Hypothalamus (tissue), 51 donors: ENCODE data around the gene KCNMB1.

Experiments used
- DNase-seq, 51 donors: peaks; one replicate each; lab custom pipeline; 2025; lab: John Stamatoyannopoulos, UW

The KCNMB1 gene

DNA sequence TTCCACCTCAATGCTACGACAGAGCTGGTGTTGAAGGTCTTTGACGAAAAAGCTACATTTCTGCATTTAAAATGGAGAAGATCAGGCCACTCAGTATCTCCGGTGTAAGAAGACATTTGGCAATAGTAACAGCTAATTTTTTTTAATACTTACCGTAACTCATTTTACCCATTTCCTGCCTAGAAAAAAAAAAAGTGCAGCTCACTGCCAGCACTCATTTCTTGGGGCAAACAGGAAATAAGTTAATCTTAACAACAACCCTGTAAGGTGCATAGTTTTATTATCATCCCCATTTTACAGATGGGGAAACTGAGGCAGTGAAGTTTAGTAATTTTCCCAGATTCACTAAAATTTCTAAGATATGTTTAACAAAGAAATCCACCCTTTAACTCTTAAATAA, 27.4 kb upstream of the KCNMB1 start:
- DNase-seq = no peak

DNA sequence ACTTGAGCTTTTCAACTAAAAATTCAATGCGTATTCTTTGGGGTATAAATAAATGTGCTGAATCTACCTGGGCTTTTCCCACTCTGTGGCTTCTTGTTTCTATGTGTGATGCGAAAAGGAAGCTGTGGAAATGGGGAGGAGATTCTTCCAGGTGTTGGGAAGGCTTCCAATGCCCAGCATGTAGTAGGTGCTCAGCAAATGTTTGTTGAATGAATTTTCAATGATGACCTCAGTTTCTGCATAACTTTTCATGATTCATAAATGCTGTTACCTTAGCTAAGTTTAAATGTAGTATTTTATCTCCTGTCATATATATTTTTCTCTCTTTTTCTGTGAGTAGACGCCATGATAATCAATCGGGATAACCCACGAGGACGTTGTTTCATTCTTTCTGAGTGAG, 25.6 kb upstream of the KCNMB1 start:
- no peak for DNase-seq

DNA sequence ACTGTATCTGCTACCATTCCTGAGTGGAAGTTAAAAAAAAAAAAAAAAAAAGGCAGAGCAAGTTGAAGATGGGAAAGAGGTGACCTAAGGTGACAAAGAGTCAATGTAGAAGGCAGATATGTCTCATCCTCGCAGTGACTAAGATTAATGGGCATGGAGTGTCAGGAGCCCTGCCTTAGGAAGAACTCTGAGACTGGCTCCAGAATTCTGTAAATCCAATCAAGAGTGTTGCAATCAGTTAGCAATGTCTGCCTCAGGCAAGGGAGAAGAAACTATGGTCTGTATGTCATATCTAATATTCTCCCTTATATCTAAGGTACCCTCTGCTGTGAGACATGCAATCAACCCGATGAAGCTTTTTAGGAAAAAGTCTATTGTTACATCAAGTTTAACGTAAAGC, 24.7 kb upstream of the KCNMB1 start:
- DNase-seq = no peak

DNA sequence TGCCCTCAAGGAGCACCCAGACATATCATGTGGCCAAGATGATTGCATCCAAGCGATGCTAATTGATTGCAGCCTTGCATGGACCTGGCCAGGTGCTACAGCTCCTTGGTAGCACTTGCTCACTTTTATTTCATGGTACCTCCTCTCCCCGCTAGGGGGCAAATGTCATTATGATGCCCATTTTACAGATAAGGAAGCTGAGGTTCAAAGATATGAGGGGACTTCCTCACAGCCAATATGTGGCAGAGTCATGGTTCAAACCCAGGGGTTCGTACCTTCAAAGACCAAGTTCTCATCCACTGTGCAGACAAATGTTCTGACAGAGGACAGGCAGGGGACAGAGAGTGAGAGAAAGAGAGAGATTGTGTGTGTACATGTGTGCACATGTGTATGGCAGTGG, 21.9 kb upstream of the KCNMB1 start:
- no peak for DNase-seq

DNA sequence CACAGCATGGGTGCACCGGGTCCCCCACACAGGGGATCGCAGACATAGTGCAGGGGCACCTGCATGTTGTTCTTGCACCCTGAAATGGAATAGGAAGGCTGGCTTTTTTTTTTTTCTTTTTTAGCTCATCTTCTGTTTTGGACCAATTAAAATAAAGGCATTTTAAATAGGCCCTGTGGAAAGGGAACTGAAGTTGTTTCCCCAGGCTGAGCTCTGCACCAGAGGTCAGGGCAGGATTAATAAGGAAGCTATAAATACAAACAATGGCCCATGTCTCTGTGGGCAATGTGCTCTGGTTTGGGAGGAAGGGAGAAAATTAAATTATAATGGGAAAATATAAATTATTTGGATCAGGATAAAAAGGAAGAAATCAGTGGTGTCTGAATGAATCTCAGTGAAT, 21.2 kb upstream of the KCNMB1 start:
- DNase-seq = no peak

DNA sequence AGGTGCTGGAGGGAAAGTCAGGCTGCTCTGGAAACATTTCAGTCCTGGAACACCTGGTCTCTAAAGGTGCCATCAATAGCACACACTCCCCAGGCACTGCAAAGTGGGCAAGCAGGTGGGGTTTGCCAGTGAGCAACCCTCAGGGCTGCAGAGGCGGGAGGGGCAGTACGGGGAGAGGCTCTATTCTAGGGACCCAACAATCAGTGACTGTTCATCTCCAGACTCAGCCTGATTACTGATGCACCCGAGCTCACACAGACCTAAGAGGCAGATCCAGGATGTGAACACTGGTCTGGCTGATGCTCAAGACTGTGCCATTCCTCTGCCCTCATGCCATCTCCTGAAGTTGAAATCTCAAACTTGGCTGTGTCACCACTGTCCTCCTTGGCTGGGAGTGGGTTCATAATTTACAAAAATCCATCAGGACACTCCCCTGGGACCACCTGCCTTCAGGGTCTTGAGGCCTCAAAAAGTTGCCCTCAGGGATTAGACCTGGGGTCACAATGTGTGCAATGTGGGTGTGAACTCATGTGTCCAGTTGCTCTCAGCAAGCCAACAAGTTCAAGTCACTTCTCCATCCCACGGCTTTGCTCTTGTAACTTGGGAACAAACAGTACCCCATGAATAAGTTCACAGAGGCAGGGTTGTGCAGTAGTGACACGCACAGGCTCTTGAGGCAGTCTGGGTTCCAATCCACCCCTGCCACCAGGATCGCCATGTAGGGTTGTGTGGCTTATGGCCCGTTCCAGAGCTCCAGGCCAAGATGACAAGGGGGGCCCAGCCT, 19.9 kb upstream of the KCNMB1 start:
- DNase-seq = peak in 1 of 51 donors; percentile 31

DNA sequence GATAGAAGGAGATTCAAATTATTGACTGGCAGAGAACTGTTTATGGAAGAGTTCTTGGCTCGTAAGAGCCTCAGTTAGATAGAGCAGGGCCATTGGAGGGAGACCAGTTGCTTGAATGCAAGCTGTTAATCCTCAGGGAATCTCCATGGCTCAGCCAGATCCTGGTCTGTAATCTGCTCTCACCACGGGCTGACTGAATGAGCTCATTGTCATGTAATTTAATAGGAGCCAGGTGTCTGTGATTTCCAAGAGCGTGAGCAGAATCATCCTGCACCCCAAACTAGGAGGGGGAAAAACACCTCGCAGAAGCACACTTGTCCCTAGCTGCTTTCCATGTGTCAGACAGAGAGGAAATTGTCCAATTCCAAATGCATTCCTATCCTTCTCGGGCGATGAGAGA, 19.1 kb upstream of the KCNMB1 start:
- DNase-seq = no peak

DNA sequence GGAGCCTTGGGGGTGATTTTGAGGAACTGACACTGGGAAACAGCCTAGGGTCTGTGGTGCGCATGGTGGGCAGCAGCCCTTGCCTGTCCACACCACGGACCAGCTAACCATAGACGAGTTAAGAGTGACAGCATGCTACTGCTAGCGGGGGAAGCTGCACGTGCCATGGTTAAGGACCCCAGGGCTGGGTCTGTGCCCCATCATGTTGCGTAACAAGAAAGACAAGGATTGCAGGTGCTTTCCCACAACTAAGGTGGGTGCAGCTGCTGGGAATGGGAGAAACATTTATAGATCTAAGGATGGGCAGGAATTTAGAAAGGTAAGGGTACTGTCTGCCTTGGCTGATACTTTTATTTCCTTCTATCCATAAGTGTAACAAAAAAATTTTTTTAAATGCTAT, 17.9 kb upstream of the KCNMB1 start:
- DNase-seq = no peak

DNA sequence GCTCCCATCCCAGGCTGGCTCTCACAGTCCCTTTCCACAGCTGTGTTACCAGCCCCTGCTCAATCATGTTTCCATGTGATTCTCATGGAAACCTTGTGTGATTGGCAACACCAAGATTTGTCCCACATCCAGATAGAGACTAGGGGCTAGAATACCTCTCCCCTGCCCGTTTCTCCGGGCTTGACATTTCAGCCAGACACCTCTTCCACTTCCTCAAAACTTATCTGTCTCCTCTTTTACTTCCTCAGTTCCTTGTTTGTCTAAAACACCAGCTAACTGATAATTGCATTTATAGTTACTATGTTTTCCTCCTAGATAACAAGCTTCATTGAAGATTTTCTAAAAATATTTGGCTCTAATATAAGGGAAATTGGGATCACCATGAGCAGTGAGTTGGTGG, 16.6 kb upstream of the KCNMB1 start:
- DNase-seq = no peak

DNA sequence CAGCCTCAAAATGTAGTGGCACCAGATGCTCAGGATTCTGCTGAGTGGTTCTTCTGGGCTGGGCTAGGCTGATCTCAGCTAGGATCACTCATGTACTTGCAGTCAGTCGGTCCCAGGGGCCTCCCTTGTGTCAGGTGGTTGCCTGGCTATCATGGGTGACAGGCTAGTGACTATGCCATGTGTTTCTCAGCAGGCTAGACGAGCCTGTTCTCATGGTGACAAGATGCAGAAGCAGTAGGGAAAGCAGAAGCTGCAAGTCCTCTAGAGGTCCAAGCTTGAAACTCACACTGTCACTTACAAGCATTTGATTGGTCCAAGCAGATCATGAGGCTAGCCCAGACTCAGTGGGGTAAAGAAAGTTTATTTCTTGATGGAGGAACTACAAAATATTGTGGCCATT, 15.2 kb upstream of the KCNMB1 start:
- DNase-seq = peak in 3 of 51 donors; percentile 12 to 31 (median 15)

DNA sequence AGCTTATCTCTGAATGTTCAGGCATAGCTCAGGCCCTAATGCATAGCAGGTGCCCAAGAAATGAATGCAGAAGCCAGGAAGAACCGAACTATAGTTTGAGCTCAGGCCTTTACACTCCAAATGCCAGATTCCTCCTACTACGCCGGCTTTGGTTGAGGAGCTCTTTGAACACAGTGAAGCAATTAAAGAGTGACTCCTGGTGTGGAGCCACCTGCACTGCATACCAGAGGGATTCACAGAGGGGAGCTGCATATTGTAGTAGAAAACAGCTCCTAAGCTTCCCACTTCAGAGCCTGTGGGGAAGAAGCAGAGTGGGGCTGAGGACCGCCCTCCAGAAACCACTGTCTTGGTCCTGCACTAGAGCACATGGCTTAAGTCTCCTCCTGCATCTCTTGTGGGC, 14.5 kb upstream of the KCNMB1 start:
- DNase-seq = no peak

DNA sequence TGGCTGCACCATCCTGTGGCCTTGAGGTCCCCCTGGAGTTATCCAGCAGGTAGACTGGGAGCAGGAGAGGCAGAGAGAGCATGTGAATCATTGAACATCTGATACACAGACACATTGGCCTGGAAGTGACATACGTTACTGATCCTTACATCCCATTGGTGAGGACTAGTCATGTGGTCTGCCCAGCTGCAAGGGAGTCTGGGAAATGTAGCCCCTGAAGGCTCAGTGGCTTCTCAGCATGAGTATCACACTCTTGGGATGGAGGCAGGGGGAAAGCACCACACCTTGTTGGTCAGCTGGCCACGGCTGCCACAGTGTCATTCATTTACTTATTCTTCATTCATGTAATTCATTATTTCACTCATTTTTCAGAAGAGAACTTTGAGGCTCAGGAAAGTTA, 13.3 kb upstream of the KCNMB1 start:
- no peak for DNase-seq

DNA sequence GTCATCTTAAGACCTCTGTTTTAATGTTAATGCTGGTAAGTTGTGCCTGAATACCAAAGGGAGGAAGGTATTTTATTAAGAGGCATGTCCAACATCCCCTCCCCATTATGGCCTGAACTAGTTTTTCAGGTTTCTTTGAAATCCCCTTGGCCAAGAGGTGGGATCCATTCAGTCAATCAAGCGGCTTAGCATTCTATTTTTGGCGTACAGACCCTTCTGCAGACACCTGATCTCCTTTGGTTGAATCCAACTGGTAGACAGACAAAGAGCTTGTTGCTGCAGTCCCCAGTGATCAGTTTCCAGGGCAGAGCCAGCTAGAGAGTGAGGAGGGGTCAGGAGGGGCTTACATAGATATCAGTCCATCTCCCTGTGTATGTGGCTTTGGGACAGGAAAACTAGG, 7.9 kb upstream of the KCNMB1 start:
- DNase-seq = no peak

DNA sequence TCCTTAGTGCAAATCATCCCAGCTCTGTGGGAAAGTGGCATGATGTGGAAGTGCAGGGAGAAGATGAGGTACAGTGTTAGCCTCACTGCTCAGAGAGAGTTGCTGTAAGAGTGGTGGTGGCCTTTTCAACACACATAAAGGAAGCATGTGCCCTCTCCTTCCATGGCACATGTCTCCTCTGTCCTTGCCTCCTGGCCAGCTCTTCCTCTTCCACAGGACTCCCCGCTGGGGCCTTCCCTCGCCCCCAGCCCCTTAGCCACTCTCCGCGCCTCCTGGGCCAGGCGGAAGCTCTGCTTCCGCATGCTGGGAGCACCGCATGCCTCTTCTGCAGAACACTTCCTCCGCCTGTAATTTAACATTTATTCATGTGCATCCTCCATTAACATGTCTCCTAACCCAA, 4.8 kb upstream of the KCNMB1 start:
- DNase-seq = peak in 1 of 51 donors; percentile 12

DNA sequence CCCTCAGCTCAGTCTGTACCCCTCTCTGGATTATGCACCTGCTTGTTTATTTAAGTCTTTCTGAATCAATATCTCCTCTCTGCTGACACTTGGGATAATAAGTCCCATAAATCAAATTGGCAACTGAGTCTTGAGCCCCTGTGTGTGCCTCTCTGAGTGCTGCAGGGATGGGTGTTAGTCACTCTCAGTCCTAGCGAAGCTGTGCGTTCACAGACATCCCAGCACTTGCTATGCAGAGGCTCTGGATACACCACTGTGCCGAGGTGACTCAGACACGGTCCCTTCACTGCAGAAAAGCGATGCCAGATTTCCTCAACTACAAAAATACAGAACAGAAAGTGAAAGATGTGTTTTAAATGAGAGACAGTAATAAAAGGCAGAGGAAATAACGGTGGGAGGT, 4.1 kb upstream of the KCNMB1 start:
- peak in 1 of 51 donors; percentile 3 for DNase-seq

DNA sequence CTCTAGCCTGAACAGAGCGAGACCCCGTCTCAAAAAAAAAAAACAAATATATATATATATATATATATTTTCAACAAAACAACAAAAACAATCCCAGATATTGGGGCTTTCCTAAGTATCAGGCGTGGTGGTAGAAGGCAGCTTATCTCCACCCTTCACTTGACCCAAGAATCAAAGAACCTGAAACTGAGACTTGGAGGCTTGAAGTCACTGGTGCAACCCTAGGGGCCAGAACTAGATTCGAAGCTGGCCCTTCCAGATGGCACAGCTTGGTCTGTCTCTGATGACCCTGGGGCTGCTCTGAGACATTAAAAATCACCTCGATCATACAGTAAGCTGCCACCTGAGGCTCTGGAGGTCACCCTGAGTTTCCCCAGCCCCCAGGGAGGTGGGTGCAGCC, 1.3 kb upstream of the KCNMB1 start:
- no peak for DNase-seq

DNA sequence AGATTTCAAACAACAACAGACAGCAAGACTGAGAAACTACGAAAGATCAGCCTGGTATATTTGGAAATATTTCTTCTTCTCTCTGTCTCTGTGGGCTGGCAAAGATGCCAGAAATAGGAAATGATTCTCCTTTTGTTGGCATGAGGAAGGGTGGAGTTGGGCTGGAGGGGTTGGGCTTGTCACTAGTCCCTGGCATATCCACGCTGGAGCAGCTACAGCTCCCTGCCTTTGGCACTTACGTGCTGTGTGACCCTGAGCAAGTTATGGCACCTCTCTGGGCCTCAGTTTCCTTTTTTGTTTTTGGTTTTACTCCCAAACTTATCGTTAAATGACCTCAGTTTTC, 354 bp upstream of the KCNMB1 start:
- no peak for DNase-seq

DNA sequence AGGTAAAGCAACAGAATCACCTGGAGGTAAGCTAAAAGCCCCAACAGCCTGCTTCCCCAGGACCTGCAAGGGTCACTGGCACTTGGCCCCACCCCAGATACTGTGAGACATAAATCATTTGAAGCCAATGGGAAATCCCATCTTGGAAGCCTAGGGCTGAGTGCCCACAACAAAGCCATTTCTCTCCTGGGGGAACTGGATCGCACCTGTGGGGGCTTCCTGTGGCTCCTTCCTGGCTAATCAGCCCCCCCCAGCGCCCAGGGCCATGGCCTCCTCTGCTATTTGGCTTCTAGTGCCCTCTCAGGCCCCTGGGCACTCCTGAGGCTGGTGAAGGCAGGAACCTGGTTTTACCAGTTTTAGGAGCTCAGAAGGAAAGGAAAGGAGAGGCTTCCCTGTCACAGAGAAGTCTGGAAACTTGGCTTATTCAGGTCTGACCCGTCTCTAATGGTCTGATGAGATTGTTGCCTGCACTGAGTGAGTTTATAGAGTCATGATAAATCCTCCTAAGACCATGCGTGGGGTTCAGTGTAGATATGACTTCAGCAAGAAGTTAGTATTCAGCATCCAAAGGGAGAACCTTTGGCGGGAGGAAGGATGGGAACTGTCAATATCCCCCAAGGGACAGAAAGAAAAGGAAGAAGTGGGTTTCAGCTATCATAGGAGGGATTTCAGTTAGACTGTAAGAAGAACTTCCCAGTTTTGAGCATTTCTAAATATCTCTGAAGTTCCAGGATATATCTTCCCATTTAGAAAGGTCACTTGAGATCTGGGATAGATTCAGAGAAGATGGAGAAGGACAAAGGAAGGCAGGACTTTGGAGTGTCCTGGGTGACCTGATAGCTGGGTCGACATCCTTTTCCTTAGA, 1.2 kb downstream of the KCNMB1 start:
- DNase-seq = no peak

DNA sequence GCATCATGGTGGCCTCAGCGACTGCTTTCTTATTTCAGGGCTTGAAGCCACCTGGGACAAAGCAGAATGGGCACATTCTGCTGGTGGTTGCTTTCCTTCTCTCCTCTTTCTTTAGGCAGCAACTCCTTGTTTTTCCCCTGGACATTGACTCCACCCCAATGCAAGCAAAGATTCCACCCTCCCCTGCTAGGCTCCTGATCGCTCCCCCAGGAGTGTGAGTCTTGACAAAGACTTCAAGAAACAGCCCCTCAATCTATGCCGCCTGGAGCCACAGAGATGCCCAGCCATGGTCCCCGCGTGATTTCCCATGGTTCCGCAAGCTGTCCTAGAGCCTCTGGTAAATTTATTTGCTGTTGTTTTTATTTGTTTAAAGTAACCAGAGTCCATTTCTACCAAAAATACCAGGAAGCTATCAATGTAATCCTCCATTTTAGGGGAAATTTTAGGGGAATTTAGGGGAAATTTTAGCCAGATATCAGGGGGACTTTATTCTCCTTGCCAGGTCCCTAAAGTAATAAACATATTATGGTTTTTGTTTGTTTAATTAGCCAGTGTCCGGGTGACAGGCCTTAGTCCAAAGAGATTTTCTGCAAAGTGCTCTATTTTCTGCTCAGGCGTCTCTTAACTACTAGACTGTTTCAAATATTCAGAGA, 2.3 kb downstream of the KCNMB1 start:
- no peak for DNase-seq

DNA sequence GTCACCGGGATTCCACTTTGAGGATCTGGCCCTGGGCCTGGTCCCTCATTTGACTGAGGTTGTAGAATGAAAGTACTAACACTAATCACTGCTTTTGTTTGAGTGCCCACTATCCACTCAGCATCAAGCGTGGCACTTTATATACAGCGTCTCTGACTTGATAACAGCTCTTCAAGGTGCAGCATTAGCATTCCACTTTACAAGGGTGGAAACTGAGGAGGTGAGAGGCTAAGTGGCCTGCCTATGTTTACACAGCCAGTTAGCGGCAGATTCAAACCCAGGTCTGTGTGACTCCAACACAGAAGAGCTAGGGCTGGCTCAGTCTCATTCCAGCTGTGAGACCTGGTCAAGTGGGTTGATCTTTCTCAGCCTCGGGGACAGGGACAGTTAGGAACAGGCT, 5.9 kb downstream of the KCNMB1 start:
- no peak for DNase-seq

DNA sequence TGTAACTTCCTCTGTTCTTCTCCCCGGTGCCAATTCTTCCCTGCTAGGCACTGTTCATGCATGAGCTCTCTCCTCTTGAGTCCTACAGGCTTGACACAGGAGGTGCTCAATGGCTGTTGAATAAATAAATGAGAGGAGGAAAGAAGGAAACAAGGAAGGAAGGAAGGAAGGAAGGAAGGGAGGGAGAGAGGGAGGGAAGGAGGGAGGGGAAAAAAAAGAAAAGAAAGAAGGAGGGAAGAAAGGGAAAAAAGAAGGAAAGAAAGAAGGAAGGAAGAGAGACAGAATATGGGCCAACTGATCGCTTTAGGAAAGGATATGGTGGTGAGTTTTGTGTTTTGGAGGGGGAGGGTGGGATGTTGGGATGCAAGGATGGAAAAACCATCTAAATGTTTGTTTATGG, 6.4 kb downstream of the KCNMB1 start:
- no peak for DNase-seq
